Upper lobe of left lung (tissue), 6 donors: ENCODE results near the gene EHMT1. TPM values are rescaled to one million over a fixed set of nuclear protein-coding genes. Genes with fewer than 3 reads are reported as not detected.

Source experiments
- ATAC-seq, 2 donors: fragments of 200-7000 bp; cut with Tn5 transposase; one replicate each; pipeline ENCODE4 v1.9.1; 2022; ENCODE audit warnings: mild to moderate bottlenecking in 2 of 2, moderate library complexity in 2 of 2; ENCODE audit not compliant: low FRiP score in 2 of 2
- DNase-seq, 2 donors: peaks; one replicate each; pipeline ENCODE4 v3.0.0-alpha.2; 2019 to 2020
- H3K27ac ChIP-seq, 4 donors: fragments of 200-600 bp; sonication (generic); one replicate each; pipeline ENCODE4 v1.5.1; 2016 to 2019
- H3K27me3 ChIP-seq, 4 donors: fragments of 200-600 bp; sonication (generic); one replicate each; pipeline ENCODE4 v1.5.1; 2017 to 2019
- H3K36me3 ChIP-seq, 4 donors: fragments of 200-600 bp; sonication (generic); one replicate each; pipeline ENCODE4 v1.5.1; 2016 to 2019
- H3K4me1 ChIP-seq, 4 donors: fragments of 200-600 bp; sonication (generic); one replicate each; pipeline ENCODE4 v1.5.1; 2018 to 2019
- H3K4me3 ChIP-seq, 4 donors: fragments of 200-600 bp; sonication (generic); one replicate each; pipeline ENCODE4 v1.5.1; 2017 to 2019; ENCODE audit warnings: mild to moderate bottlenecking in 2 of 4, moderate library complexity in 1 of 4
- H3K9me3 ChIP-seq, 4 donors: fragments of 200-600 bp; sonication (generic); one replicate each; pipeline ENCODE4 v1.5.1; 2018 to 2019
- CTCF ChIP-seq, 6 experiments: fragments of 450-650 bp in 4 of 6; fragments of 200-600 bp in 2 of 6; sonication (generic) in 2 of 6; IDR thresholded peaks; one replicate each; pipeline ENCODE4 v1.5.1; 2016 to 2019; ENCODE audit warnings: antibody characterized with exemption in 6 of 6
- EP300 ChIP-seq, 4 donors: sonication (generic); formaldehyde crosslinking; IDR thresholded peaks; one replicate each; pipeline ENCODE4 v1.5.1; 2017; ENCODE audit warnings: antibody characterized with exemption in 4 of 4, control low read depth in 2 of 4
- POLR2A ChIP-seq, 4 donors: fragments of 450-650 bp; IDR thresholded peaks; one replicate each; pipeline ENCODE4 v1.5.1; 2016 to 2017; ENCODE audit warnings: antibody characterized with exemption in 4 of 4, mild to moderate bottlenecking in 2 of 4
- POLR2AphosphoS5 ChIP-seq, 2 donors: sonication (generic); formaldehyde crosslinking; IDR thresholded peaks; one replicate each; pipeline ENCODE4 v1.5.1; 2017; ENCODE audit warnings: antibody characterized with exemption in 2 of 2
- WGBS, 2 donors: methylation state at CpG; one replicate each; pipeline ENCODE4 v1.1.5; 2017 to 2018; 5-methylcytosine and 5-hydroxymethylcytosine counted together
- total RNA-seq, 6 donors: library from RNA; depleted of rRNA in 4 of 6; stranded (reverse); fragments of >200 nt in 4 of 6; gene quantifications; one replicate each; pipeline versions ENCODE4 v1.1.0 to v1.2.1, GENCODE V29; 2016 to 2021
- donor health status: DM: no; HTN: no; CAD: no; lungs with moderate emphysema.
- donor health status: DM: no; HTN: yes; CAD: no; lungs with severe emphysema.

EHMT1 gene
- total RNA-seq, 6 donors from 2014 or later, result 68.0 to 183 (median 83.6) TPM

DNA sequence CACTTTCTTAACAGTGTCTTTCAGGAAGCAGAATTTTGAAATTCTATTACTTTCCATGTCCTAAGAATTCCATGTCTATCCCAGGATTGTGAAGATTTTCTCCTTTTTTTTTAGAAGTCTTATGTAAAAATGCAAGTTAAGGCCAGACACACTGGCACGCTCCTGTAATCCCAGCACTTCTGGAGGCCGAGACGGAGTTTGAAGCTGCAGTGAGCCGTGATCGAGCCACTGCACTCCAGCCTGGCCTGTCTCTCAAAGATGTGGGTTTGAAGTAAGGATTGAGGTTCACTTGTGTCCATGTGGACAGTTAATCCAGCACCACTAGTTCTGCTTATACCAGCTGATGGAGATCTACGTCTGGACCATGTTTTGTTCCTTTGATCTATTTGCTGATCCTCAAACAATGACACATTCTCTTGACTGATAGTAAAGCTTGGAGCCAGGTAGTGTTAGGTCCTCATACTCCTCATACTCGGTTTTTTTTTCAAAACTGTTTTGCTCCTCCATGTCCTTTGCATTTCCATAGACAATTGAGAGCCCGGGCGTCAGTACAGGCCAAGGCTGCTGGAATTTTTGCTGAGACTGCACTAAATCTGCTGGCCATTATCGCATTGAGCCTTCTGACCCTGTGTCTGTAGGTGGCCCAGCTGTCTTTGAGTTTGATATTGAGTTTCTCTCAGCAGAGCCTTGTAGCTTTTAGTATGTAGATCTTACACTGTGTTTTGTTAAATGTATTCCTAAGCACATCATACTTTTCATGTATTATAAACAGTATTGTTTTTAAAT, 205.4 kb downstream of the EHMT1 start:
- no peak for DNase-seq
- Histone ChIP-seq H3K9me3 (no peaks in the 10 kb centered on the region), H3K4me3 (no peak overlapping the region), H3K36me3 (peaks cover 0 to 83% (median 44%) of the 10 kb centered on the region in 4 donors), H3K27ac (no peak overlapping the region), H3K4me1 (no peaks in the 10 kb centered on the region), H3K27me3 (no peaks in the 10 kb centered on the region)
- WGBS, 2 donors, result 88 to 93% methylated on average over 10 of the region's 10 CpGs
- TF ChIP-seq POLR2A (IDR thresholded peaks at IDR 0.05) (no peak), POLR2AphosphoS5 (IDR thresholded peaks at IDR 0.05) (no peak), CTCF (IDR thresholded peaks at IDR 0.05) (no peak), EP300 (IDR thresholded peaks at IDR 0.05) (no peak)
- no peak for ATAC-seq

GRCh38 chr9:137825324-137825989, 206.7 kb downstream of the EHMT1 start:
- ATAC-seq (peak in 1 of 2 donors; percentile 31), DNase-seq (peak in 1 of 2 donors; percentile 35)
- 90 to 93% methylated on average over 13 of the region's 13 CpGs for WGBS, 2 donors
- H3K27ac ChIP-seq, result no peak overlapping the region
- no peaks in the 10 kb centered on the region for H3K4me1 ChIP-seq
- no peaks in the 10 kb centered on the region for H3K27me3 ChIP-seq
- TF ChIP-seq EP300 (IDR thresholded peaks at IDR 0.05) (no peak), CTCF (IDR thresholded peaks at IDR 0.05) (no peak), POLR2AphosphoS5 (IDR thresholded peaks at IDR 0.05) (no peak), POLR2A (IDR thresholded peaks at IDR 0.05) (no peak)
- peaks cover 0 to 84% (median 41%) of the 10 kb centered on the region in 4 donors for H3K36me3 ChIP-seq
- no peaks in the 10 kb centered on the region for H3K9me3 ChIP-seq
- H3K4me3 ChIP-seq, result no peak overlapping the region

DNA sequence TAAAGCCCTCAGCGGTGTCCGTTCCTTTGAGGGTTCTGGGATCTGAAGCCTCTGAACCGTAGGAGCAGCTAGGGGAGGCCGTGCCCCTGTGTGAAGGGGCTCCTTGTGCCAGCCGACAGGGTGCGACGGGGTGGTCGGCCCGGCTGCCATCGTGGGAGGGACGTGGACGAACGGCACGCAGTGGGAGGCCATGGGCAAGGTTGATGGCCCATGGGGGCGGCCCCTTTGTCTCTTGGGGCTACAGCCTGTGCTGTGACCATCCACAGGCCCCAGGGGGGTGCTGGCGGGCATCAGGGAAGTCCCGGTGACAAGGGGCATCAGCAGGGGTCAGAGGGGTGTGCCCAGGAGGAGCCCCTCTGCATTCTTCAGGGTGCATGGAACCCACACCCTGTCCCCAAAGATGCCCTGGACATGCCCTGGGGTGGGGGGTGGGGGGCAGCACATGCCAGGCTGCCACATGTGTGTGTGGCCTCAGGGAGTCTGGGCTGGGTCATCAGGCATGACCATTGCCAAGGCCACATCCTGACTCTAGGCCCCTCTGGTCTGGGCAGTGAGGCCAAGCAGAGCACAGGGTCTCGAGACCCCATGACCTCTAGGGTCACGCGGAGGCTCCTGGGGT, 209.2 kb downstream of the EHMT1 start:
- Histone ChIP-seq H3K36me3 (peaks cover 0 to 75% (median 43%) of the 10 kb centered on the region in 4 donors), H3K27me3 (no peaks in the 10 kb centered on the region), H3K27ac (no peak overlapping the region), H3K4me3 (no peak overlapping the region), H3K4me1 (no peaks in the 10 kb centered on the region), H3K9me3 (no peaks in the 10 kb centered on the region)
- TF ChIP-seq CTCF (IDR thresholded peaks at IDR 0.05) (no peak), POLR2AphosphoS5 (IDR thresholded peaks at IDR 0.05) (no peak), EP300 (IDR thresholded peaks at IDR 0.05) (no peak), POLR2A (IDR thresholded peaks at IDR 0.05) (no peak)
- DNase-seq (peak in 1 of 2 donors; percentile 65), ATAC-seq (peak in 1 of 2 donors; percentile 41)
- WGBS, 2 donors, result 100% methylated on average over 8 to 20 of the region's 20 CpGs

- Histone ChIP-seq H3K9me3 (no peaks in the 10 kb centered on the region), H3K27ac (no peak overlapping the region), H3K4me1 (no peaks in the 10 kb centered on the region), H3K4me3 (no peak overlapping the region), H3K36me3 (peaks cover 0 to 81% (median 48%) of the 10 kb centered on the region in 4 donors), H3K27me3 (no peaks in the 10 kb centered on the region)
- DNase-seq (peak in 1 of 2 donors; percentile 66), ATAC-seq (no peak)
- WGBS, 2 donors, result 88 to 94% methylated on average over 15 to 21 of the region's 21 CpGs
- TF ChIP-seq CTCF (IDR thresholded peaks at IDR 0.05), result no peak
- TF ChIP-seq POLR2A (IDR thresholded peaks at IDR 0.05), result no peak
- no peak for TF ChIP-seq EP300 (IDR thresholded peaks at IDR 0.05)
- TF ChIP-seq POLR2AphosphoS5 (IDR thresholded peaks at IDR 0.05), result no peak
Measured at GRCh38 chr9:137828527-137829259, 209.9 kb downstream of the EHMT1 start.
